Muscle layer of duodenum (tissue), 2 donors: ENCODE measurements around the gene GZMB.
"Not testable (repeated sequence)": the region's sequence is repeated elsewhere in the genome, so short reads cannot be mapped to it uniquely, and the experiment has no call there.

Experiments
- H3K27ac ChIP-seq: one replicate; pipeline ENCODE4 v1.7.0; 2013; ENCODE audit warnings: mild to moderate bottlenecking, low read length
- H3K27me3 ChIP-seq: one replicate; pipeline ENCODE4 v1.7.0; 2013; ENCODE audit warnings: low read depth, mild to moderate bottlenecking, control low read depth, low read length
- H3K36me3 ChIP-seq, 2 donors: one replicate each; pipeline ENCODE4 v1.7.0; 2013; ENCODE audit warnings: low read length in 2 of 2, control low read depth in 1 of 2, mild to moderate bottlenecking in 1 of 2; ENCODE audit not compliant: insufficient read depth in 2 of 2, control insufficient read depth in 1 of 2
- H3K4me1 ChIP-seq, 2 donors: one replicate each; pipeline ENCODE4 v1.7.0; 2013; ENCODE audit warnings: low read length in 2 of 2, mild to moderate bottlenecking in 2 of 2, control low read depth in 1 of 2, moderate library complexity in 1 of 2; ENCODE audit not compliant: insufficient read depth in 2 of 2, control insufficient read depth in 1 of 2
- H3K4me3 ChIP-seq, 2 donors: one replicate each; pipeline ENCODE4 v1.7.0; 2013; ENCODE audit warnings: low read length in 2 of 2, low read depth in 1 of 2, mild to moderate bottlenecking in 1 of 2
- H3K9me3 ChIP-seq, 2 donors: one replicate each; pipeline ENCODE4 v1.7.0; 2013; ENCODE audit warnings: low read length in 2 of 2, control low read depth in 1 of 2, mild to moderate bottlenecking in 1 of 2; ENCODE audit not compliant: control insufficient read depth in 1 of 2
- donor health status: healthy.

The GZMB gene

DNA sequence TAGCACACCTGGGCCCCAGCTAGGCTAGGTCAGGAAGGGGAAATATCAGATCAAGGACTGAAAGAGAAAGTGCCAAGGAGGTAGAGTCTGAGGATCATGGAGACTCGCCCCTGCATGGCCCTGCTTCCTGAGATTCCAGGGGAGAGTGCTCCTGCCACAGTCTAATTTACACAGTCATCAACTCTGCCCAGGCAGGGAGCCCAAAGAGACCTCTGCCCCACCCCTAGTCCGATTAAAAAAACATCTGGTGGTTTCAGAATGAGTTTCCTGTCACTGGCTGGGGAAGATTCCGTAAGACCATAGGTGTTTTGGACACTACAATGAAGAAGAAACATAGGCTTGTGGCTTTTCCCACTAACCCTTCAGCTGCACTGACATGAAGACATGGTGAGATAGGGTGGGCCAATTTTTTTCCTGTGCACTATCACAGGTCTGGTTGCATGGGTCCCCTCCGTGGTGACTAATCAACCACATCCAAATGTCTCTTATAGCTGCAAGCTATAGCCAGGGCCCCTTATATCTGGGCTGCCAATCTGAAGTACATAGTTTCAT, 31.5 kb upstream of the GZMB start:
- Histone ChIP-seq H3K9me3 (no peaks in the 10 kb centered on the region), H3K27ac (no peak overlapping the region), H3K36me3 (no peaks in the 10 kb centered on the region), H3K4me3 (no peak overlapping the region), H3K27me3 (no peaks in the 10 kb centered on the region), H3K4me1 (no peaks in the 10 kb centered on the region)

DNA sequence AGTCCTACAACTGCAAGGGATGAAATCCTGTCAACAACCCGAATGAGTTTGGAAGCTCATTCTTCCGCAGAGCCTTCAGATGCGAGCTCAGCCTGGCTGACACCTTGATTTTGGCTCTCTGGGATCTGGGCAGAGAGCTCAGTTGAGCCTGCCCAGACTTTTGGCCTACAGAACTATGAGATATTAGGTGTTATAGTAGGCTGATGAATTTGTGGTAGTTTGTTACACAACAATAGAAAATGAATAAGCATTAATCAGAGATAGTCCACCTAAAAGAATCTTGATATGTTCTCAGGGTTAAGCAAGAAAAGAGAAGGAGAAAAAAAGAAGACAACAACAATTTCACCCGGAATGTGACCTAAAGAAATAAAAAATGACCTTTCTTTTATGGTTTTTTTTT, 30.4 kb upstream of the GZMB start:
- Histone ChIP-seq H3K4me1 (no peaks in the 10 kb centered on the region), H3K27me3 (no peaks in the 10 kb centered on the region), H3K36me3 (no peaks in the 10 kb centered on the region), H3K27ac (no peak overlapping the region), H3K4me3 (no peak overlapping the region), H3K9me3 (no peaks in the 10 kb centered on the region)

DNA sequence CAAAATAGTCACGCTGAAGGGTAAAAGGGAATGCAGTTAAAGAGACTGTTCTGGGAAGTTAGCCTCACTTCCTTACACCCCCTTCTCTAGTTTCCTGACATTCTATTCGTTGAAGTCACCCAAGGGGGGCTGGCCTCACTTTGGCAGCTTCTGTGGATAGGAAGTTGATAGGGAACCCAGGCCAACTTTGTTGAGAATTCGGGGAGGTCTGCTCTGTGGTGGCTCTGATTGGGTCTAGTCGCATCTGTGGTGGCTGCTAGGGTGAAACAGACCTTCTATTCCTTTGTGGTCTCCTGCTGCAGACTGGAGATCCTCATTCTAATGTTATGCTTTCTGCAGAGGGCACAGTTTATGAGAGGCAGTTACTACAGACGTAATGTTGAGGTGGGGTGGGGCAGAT, 28.8 kb upstream of the GZMB start:
- H3K4me3 ChIP-seq: no peak overlapping the region
- no peaks in the 10 kb centered on the region for H3K4me1 ChIP-seq
- H3K36me3 ChIP-seq: no peaks in the 10 kb centered on the region
- no peak overlapping the region for H3K27ac ChIP-seq
- H3K9me3 ChIP-seq: no peaks in the 10 kb centered on the region
- no peaks in the 10 kb centered on the region for H3K27me3 ChIP-seq

DNA sequence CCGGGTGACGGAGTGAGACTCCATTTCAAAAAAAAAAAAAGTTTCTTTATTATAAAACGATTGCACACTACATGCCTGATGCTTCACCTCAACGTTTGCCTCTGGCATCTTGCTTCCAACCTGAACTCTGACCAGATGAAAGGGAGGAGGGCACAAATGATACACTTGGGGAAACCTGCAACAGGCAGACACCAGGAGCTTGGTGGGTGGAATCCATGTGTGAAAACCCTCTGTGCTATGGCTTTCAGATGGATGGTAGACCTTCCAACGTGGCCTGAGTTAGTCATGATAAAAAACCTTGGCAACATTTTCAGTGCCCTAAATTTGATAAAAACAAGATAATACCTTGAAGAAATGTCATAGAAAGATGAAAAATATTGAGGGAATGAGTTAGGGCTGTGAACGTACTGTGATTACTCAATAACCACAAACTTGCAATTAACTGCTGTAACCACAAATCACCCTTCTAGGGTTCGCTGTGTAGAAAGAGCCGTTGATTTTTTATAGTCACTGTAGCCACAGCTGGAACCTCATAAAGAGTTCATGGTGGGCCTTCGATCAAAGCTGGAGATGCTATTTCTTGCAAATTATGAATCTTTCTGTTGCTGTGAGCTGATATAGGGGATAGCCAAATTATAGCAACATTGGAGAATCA, 26.1 kb upstream of the GZMB start:
- H3K36me3 ChIP-seq: no peaks in the 10 kb centered on the region
- no peaks in the 10 kb centered on the region for H3K4me1 ChIP-seq
- no peaks in the 10 kb centered on the region for H3K27me3 ChIP-seq
- H3K4me3 ChIP-seq: no peak overlapping the region
- H3K27ac ChIP-seq: no peak overlapping the region
- no peaks in the 10 kb centered on the region for H3K9me3 ChIP-seq

DNA sequence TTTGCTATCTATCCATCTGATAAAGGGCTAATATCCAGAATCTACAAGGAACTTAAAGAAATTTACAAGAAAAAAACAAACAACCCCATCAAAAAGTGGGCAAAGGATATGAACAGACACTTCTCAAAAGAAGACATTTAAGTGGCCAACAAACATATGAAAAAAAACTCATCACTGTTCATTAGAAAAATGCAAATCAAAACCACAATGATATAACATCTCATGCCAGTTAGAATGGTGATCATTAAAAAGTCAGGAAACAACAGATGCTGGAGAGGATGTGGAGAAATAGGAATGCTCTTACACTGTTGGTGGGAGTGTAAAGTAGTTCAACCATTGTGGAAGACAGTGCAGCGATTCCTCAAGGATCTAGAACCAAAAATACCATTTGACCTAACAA, 14.4 kb upstream of the GZMB start:
- not testable (repeated sequence) for H3K27ac ChIP-seq, H3K27me3 ChIP-seq, H3K4me1 ChIP-seq, H3K9me3 ChIP-seq, H3K36me3 ChIP-seq, H3K4me3 ChIP-seq

DNA sequence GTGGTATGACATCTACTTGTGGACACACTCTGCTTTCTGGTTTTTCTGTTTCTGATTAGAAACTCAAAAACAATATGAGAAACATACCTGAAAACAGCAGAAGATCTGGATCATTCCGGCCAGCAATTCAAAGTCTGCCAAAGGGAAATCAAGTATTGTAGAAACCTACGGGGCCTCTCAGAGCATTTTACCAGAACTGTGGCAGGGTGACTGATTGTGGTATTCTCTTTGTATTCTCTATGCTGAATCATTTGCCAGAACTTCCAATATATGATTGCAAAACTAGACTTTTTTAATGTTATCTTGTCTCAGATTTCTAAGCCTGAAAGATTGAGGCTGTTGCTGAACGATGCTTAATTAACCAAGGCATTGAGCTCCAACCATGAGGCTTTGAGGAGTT, 5.9 kb upstream of the GZMB start:
- Histone ChIP-seq H3K9me3 (no peaks in the 10 kb centered on the region), H3K4me3 (no peak overlapping the region), H3K27ac (no peak overlapping the region), H3K27me3 (no peaks in the 10 kb centered on the region), H3K36me3 (no peaks in the 10 kb centered on the region), H3K4me1 (no peaks in the 10 kb centered on the region)

DNA sequence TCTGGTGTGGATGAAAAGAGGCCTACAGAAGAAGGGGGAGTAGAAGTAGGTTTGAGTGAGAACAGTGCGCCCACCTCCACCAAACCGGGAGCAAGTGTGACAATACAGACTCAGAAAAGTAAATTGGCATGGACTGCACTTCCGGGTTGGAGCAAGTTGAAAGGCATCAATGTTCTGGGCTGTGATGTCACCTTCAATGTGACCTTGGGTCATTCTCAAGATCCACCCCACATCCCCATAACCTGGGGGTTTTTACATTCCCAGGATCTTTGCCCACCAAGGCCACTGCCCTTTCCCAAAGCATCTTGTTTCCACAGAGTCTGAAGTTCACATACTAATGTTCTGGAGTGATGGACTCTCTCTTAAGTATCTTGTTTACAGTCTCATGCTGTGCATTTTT, 5.3 kb upstream of the GZMB start:
- Histone ChIP-seq H3K4me3 (no peak overlapping the region), H3K9me3 (no peaks in the 10 kb centered on the region), H3K4me1 (no peaks in the 10 kb centered on the region), H3K27me3 (no peaks in the 10 kb centered on the region), H3K27ac (no peak overlapping the region), H3K36me3 (no peaks in the 10 kb centered on the region)

DNA sequence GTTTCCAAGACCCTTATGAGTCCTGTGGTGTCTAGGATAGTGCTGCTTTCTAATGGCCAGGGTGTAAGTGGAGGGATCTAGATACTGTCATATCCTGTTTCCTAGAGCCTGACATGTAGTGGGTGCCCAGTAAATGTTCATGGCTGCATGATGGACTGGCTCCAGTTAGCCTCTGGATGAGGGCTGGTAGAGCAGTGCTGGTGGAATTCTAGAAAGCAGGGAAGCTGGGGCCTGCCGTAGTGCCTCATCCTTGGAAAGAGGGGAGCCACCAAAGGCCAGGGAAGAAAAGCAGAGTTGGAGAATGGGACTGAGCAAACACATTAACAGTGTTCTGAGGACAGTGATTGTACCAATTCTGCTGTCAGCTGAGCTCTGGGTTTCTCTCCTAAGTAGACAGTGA, 637 bp downstream of the GZMB start:
- H3K9me3 ChIP-seq: no peaks in the 10 kb centered on the region
- no peaks in the 10 kb centered on the region for H3K4me1 ChIP-seq
- H3K27me3 ChIP-seq: no peaks in the 10 kb centered on the region
- H3K27ac ChIP-seq: no peak overlapping the region
- no peaks in the 10 kb centered on the region for H3K36me3 ChIP-seq
- H3K4me3 ChIP-seq: no peak overlapping the region

DNA sequence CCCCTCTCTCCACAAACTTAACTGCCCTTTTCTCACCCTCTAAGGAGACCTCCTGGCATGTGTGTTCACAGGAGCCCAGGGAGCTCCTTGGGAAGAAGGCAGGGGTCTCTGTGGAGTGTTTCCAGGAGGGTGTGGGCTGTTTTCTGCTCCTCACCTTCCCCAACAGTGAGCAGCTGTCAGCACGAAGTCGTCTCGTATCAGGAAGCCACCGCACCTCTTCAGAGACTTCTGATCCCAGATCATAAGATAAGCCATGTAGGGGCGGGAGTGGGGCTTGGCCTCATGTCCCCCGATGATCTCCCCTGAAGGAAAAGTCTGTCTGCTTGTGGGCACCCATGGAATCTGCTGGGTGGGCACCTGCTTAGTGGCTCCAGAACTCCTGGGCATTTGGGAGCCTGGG, 1.2 kb downstream of the GZMB start:
- Histone ChIP-seq H3K36me3 (no peaks in the 10 kb centered on the region), H3K4me3 (no peak overlapping the region), H3K4me1 (no peaks in the 10 kb centered on the region), H3K27me3 (no peaks in the 10 kb centered on the region), H3K27ac (no peak overlapping the region), H3K9me3 (no peaks in the 10 kb centered on the region)

DNA sequence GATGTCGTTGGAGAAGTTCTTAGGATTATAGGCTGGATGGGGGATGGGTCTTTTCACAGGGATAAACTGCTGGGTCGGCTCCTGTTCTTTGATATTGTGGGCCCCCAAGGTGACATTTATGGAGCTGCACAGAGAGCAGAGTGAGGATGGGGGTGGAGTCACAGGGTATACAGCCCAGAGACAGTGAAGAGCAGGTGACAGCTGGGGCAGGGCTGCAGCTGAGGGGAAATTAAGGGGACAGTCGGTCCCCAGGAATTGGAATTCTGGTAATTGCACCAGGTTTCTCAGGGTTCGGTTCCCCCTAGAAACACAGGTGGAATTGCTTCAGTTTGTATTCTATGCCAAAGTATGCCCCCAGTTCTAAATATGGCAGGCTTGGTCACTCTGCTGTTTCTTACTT, 1.7 kb downstream of the GZMB start:
- no peaks in the 10 kb centered on the region for H3K27me3 ChIP-seq
- no peak overlapping the region for H3K27ac ChIP-seq
- H3K9me3 ChIP-seq: no peaks in the 10 kb centered on the region
- no peak overlapping the region for H3K4me3 ChIP-seq
- H3K36me3 ChIP-seq: no peaks in the 10 kb centered on the region
- no peaks in the 10 kb centered on the region for H3K4me1 ChIP-seq

DNA sequence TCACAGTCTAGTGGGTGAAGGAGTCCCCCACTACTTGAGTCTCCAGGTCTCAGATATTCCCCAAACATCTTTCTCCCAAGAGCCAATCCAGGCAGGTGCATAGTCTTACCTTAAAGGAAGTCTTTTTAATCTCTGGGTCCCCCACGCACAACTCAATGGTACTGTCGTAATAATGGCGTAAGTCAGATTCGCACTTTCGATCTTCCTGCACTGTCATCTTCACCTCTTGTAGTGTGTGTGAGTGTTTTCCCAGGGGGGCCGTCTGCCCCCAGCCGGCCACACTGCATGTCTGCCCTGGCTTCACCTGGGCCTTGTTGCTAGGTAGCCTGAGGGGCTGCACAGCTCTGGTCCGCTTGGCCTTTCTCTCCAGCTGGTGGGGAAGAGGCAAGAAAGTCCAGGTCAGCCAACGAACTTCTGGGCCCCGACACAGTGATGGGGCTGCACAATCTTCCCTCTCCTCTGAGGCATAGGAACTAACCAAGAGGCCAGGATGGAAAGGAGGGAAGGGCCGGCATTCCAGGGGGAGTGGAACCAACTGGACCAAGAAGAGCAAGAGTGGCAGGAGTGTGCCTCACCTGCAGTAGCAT, 2.1 kb downstream of the GZMB start:
- no peaks in the 10 kb centered on the region for H3K36me3 ChIP-seq
- H3K4me1 ChIP-seq: no peaks in the 10 kb centered on the region
- H3K27ac ChIP-seq: no peak overlapping the region
- no peaks in the 10 kb centered on the region for H3K27me3 ChIP-seq
- no peaks in the 10 kb centered on the region for H3K9me3 ChIP-seq
- H3K4me3 ChIP-seq: no peak overlapping the region
